Right lung (tissue), 5 donors: ENCODE measurements around the gene SUPT6H. TPM values are rescaled to one million over a fixed set of nuclear protein-coding genes. Genes with fewer than 3 reads are reported as not detected.
A peak's percentile ranks its signal among the peaks of the same experiment; 100 is the strongest.
"Not testable (repeated sequence)": the region's sequence is repeated elsewhere in the genome, so short reads cannot be mapped to it uniquely, and the experiment has no call there.

Experiments
- DNase-seq, 2 donors: peaks; one replicate each; pipeline ENCODE4 v3.0.0-alpha.2; 2013
- polyA plus RNA-seq, 5 donors: library from polyadenylated mRNA; unstranded; fragments of 120-200 nt; gene quantifications; one replicate each; pipeline versions ENCODE4 v1.2.1 to v1.2.3, GENCODE V29; 2013; ENCODE audit warnings: inconsistent platforms in 1 of 5, low replicate concordance in 1 of 5; ENCODE audit not compliant: insufficient read length in 5 of 5, insufficient read depth in 1 of 5

Gene SUPT6H
- polyA plus RNA-seq, 5 donors: 60.3 to 74.7 (median 66.8) TPM

- DNase-seq: no peak
These were observed 16.4 kb upstream of the SUPT6H start for GRCh38 chr17:28645576-28645939.

GRCh38 chr17:28646039-28646754, 15.8 kb upstream of the SUPT6H start:
- DNase-seq: no peak

GRCh38 chr17:28648698-28649097, 13.3 kb upstream of the SUPT6H start:
- DNase-seq: no peak

GRCh38 chr17:28655160-28655559, 6.8 kb upstream of the SUPT6H start:
- DNase-seq: no peak

GRCh38 chr17:28657756-28658155, 4.2 kb upstream of the SUPT6H start:
- no peak for DNase-seq

- DNase-seq: not testable (repeated sequence)
These were observed 3.7 kb upstream of the SUPT6H start for GRCh38 chr17:28658342-28658741.

GRCh38 chr17:28658766-28659496, 3.1 kb upstream of the SUPT6H start:
- DNase-seq: not testable (repeated sequence)

GRCh38 chr17:28659497-28659881, 2.5 kb upstream of the SUPT6H start:
- DNase-seq: not testable (repeated sequence)

- no peak for DNase-seq
These were observed 473 bp downstream of the SUPT6H start for GRCh38 chr17:28662527-28662829.

GRCh38 chr17:28663723-28664122, 1.7 kb downstream of the SUPT6H start:
- DNase-seq: no peak

GRCh38 chr17:28665994-28666393, 4.0 kb downstream of the SUPT6H start:
- DNase-seq: no peak

GRCh38 chr17:28667870-28668269, 5.9 kb downstream of the SUPT6H start:
- no peak for DNase-seq

GRCh38 chr17:28669918-28670317, 7.9 kb downstream of the SUPT6H start:
- no peak for DNase-seq

GRCh38 chr17:28675490-28675889, 13.5 kb downstream of the SUPT6H start:
- DNase-seq: no peak

GRCh38 chr17:28675980-28676379, 14.0 kb downstream of the SUPT6H start:
- no peak for DNase-seq

- DNase-seq: no peak
These were observed 20.6 kb downstream of the SUPT6H start for GRCh38 chr17:28682655-28683054.

GRCh38 chr17:28684963-28685362, 23.0 kb downstream of the SUPT6H start:
- peak; percentile 47 to 64 for DNase-seq

- DNase-seq: no peak
These were observed 23.4 kb downstream of the SUPT6H start for GRCh38 chr17:28685366-28685765.

- DNase-seq: no peak
These were observed 24.3 kb downstream of the SUPT6H start for GRCh38 chr17:28686296-28686695.

GRCh38 chr17:28688481-28688880, 26.5 kb downstream of the SUPT6H start:
- no peak for DNase-seq

- no peak for DNase-seq
These were observed 27.0 kb downstream of the SUPT6H start for GRCh38 chr17:28689011-28689410.

GRCh38 chr17:28693869-28694268, 31.9 kb downstream of the SUPT6H start:
- no peak for DNase-seq

- DNase-seq: no peak
These were observed 36.4 kb downstream of the SUPT6H start for GRCh38 chr17:28698253-28698941.
